OCI-LY1 (cell line): ENCODE data around the gene POLQ.

Source experiments
- H2AFZ ChIP-seq: fragments of 200-600 bp; sonication (generic), shearing (Covaris generic); 2 replicates; pipeline ENCODE4 v1.6.0; 2014; ENCODE audit warnings: antibody characterized with exemption, mild to moderate bottlenecking, low read length
- H3F3A ChIP-seq: fragments of 200-600 bp; sonication (generic), shearing (Covaris generic); 2 replicates; pipeline ENCODE4 v1.6.0; 2014; ENCODE audit warnings: mild to moderate bottlenecking, antibody characterized with exemption, low read length, moderate library complexity; ENCODE audit not compliant: insufficient read depth
- H3K27ac ChIP-seq: fragments of 200-600 bp; sonication (generic); 2 replicates; pipeline ENCODE4 v1.5.1; 2014; ENCODE audit warnings: low read length, mixed run types, mild to moderate bottlenecking, low read depth; ENCODE audit not compliant: poor library complexity, severe bottlenecking
- H3K27me3 ChIP-seq: fragments of 200-600 bp; sonication (generic); 2 replicates; pipeline ENCODE4 v1.6.0; 2014; ENCODE audit warnings: antibody characterized with exemption, mild to moderate bottlenecking, low read length, moderate library complexity; ENCODE audit not compliant: insufficient read depth
- H3K36me3 ChIP-seq: fragments of 200-600 bp; sonication (generic); 2 replicates; pipeline ENCODE4 v1.6.1; 2014; ENCODE audit warnings: mild to moderate bottlenecking, antibody characterized with exemption, low read length, moderate library complexity, mixed read lengths; ENCODE audit not compliant: insufficient read depth
- H3K4me1 ChIP-seq: fragments of 200-600 bp; sonication (generic); 2 replicates; pipeline ENCODE4 v1.5.1; 2014; ENCODE audit warnings: mild to moderate bottlenecking, low read length, moderate library complexity; ENCODE audit not compliant: insufficient read depth, severe bottlenecking
- H3K4me2 ChIP-seq: fragments of 200-600 bp; sonication (generic), shearing (Covaris generic); 2 replicates; pipeline ENCODE4 v1.6.1; 2014; ENCODE audit warnings: low read length
- H3K4me3 ChIP-seq: fragments of 200-600 bp; sonication (generic); 2 replicates; pipeline ENCODE4 v1.5.1; 2014; ENCODE audit warnings: low read length, low read depth, mild to moderate bottlenecking, mixed read lengths; ENCODE audit not compliant: poor library complexity, severe bottlenecking
- H3K79me2 ChIP-seq: fragments of 200-600 bp; shearing (Covaris generic); 2 replicates; pipeline ENCODE4 v1.6.1; 2016; ENCODE audit warnings: mixed run types, low read length, mixed read lengths; ENCODE audit not compliant: insufficient read depth
- H3K9ac ChIP-seq: fragments of 200-600 bp; sonication (generic), shearing (Covaris generic); 2 replicates; pipeline ENCODE4 v1.6.1; 2014; ENCODE audit warnings: mild to moderate bottlenecking, low read length, mixed read lengths
- H3K9me2 ChIP-seq: fragments of 200-600 bp; sonication (generic), shearing (Covaris generic); 2 replicates; pipeline ENCODE4 v1.6.1; 2014; ENCODE audit warnings: low read depth, mild to moderate bottlenecking, low read length, mixed read lengths
- H3K9me3 ChIP-seq: fragments of 200-600 bp; shearing (Covaris generic); 2 replicates; pipeline ENCODE4 v1.6.1; 2014; ENCODE audit warnings: low read length, mixed read lengths
- H4K20me1 ChIP-seq: fragments of 200-600 bp; sonication (generic), shearing (Covaris generic); 2 replicates; pipeline ENCODE4 v1.6.0; 2016; ENCODE audit warnings: mild to moderate bottlenecking, low read length; ENCODE audit not compliant: insufficient read depth
- EZH2 ChIP-seq: fragments of 200-600 bp; sonication (generic), shearing (Covaris generic); IDR thresholded peaks from 2 replicates; pipeline ENCODE4 v1.8.0; 2017; ENCODE audit warnings: borderline replicate concordance, mixed run types, mild to moderate bottlenecking, antibody characterized with exemption, low read length, moderate library complexity, mixed read lengths
- TF ChIP-seq, protein P1 (sequence below): fragments of 200-600 bp; sonication (generic), shearing (Covaris generic); IDR thresholded peaks from 2 replicates; pipeline ENCODE4 v1.5.1; 2017; ENCODE audit warnings: mild to moderate bottlenecking, antibody characterized with exemption, low read length, moderate library complexity, mixed read lengths

The POLQ gene

DNA sequence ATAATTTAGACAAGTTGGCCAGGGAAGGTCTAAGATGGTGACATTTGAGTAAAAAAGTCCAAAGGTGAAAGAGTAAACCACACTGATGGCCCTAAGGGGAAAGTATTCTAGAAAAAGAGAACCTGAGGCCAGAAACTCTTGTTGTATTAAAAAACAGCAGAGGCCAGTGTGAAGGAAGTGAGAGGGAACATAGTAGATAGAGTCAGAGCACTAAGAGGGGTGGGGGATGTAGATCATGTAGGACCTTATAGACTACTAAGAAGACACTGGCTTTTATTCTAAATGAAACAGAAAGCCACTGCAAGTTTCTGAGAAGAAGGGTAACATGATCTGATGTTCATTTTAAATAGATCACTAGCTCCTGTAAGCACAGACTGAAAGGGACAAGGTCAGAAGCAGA, 14.5 kb downstream of the POLQ start:
- H3K4me3 ChIP-seq = no peak overlapping the region
- no peak overlapping the region for H3K9ac ChIP-seq
- no peaks in the 10 kb centered on the region for H3K9me2 ChIP-seq
- no peaks in the 10 kb centered on the region for H3K9me3 ChIP-seq
- no peaks in the 10 kb centered on the region for H4K20me1 ChIP-seq
- H3F3A ChIP-seq = no peaks in the 10 kb centered on the region
- TF ChIP-seq EZH2 = no peak
- TF ChIP-seq, protein P1, sequence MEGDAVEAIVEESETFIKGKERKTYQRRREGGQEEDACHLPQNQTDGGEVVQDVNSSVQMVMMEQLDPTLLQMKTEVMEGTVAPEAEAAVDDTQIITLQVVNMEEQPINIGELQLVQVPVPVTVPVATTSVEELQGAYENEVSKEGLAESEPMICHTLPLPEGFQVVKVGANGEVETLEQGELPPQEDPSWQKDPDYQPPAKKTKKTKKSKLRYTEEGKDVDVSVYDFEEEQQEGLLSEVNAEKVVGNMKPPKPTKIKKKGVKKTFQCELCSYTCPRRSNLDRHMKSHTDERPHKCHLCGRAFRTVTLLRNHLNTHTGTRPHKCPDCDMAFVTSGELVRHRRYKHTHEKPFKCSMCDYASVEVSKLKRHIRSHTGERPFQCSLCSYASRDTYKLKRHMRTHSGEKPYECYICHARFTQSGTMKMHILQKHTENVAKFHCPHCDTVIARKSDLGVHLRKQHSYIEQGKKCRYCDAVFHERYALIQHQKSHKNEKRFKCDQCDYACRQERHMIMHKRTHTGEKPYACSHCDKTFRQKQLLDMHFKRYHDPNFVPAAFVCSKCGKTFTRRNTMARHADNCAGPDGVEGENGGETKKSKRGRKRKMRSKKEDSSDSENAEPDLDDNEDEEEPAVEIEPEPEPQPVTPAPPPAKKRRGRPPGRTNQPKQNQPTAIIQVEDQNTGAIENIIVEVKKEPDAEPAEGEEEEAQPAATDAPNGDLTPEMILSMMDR = no peak
- H3K27ac ChIP-seq = no peak overlapping the region
- H2AFZ ChIP-seq = no peak overlapping the region
- H3K27me3 ChIP-seq = no peaks in the 10 kb centered on the region
- H3K36me3 ChIP-seq = peaks cover 89% of the 10 kb centered on the region
- H3K4me2 ChIP-seq = no peak overlapping the region
- no peaks in the 10 kb centered on the region for H3K4me1 ChIP-seq
- no peaks in the 10 kb centered on the region for H3K79me2 ChIP-seq

DNA sequence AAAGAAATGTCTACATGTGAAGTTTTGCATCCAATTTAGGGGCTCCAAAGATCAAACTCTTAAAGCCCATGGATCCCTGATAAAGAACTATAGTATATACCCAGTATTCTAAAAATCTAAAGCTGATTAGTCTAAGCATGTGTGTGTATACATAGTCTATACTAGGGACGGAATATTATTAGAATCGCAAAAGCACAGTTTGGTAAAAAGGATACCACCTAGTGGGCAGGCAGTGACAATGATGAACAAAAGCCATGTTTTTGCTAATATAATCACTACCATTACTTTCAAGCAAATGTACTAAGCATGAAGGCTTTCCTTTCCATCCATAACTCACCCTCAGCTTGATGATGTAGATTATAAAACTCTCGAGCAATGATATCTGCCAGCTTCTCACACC, 16.5 kb downstream of the POLQ start:
- no peaks in the 10 kb centered on the region for H3K79me2 ChIP-seq
- peaks cover 89% of the 10 kb centered on the region for H3K36me3 ChIP-seq
- H3K27ac ChIP-seq = no peak overlapping the region
- no peaks in the 10 kb centered on the region for H3K9me3 ChIP-seq
- no peaks in the 10 kb centered on the region for H3K27me3 ChIP-seq
- no peaks in the 10 kb centered on the region for H3K4me1 ChIP-seq
- no peak overlapping the region for H3K4me3 ChIP-seq
- H3K9ac ChIP-seq = no peak overlapping the region
- H3K9me2 ChIP-seq = no peaks in the 10 kb centered on the region
- H2AFZ ChIP-seq = no peak overlapping the region
- H3K4me2 ChIP-seq = no peak overlapping the region
- H4K20me1 ChIP-seq = no peaks in the 10 kb centered on the region
- TF ChIP-seq EZH2 = no peak
- TF ChIP-seq, protein P1 = peak; percentile 58; the same call in 1 of the 2 replicates
- no peaks in the 10 kb centered on the region for H3F3A ChIP-seq

DNA sequence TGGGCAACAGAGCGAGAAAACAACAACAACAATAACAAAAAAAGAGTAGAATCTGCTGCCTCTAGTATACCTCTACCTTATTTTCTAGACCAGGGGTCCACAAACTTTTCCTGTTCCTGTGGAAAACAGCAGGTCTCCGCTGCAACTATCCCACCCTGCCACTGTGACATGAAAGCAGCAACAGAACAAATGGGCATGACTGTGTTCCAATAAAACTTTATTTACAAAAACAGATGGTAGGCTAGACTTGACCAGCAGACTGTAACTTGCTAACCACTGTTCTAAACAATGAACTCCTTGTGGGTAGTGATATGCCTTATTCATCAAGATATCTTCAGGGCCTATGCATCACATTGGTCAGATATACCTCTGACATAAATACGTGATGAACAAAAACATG, 25.3 kb downstream of the POLQ start:
- no peaks in the 10 kb centered on the region for H3F3A ChIP-seq
- no peak overlapping the region for H3K4me3 ChIP-seq
- H3K9ac ChIP-seq = no peak overlapping the region
- peaks cover 15% of the 10 kb centered on the region for H3K79me2 ChIP-seq
- no peaks in the 10 kb centered on the region for H3K4me1 ChIP-seq
- no peak overlapping the region for H3K4me2 ChIP-seq
- H3K9me2 ChIP-seq = no peaks in the 10 kb centered on the region
- no peak overlapping the region for H2AFZ ChIP-seq
- H3K9me3 ChIP-seq = peaks cover 12% of the 10 kb centered on the region
- peaks cover 87% of the 10 kb centered on the region for H3K36me3 ChIP-seq
- TF ChIP-seq, protein P1 = no peak
- TF ChIP-seq EZH2 = no peak
- no peaks in the 10 kb centered on the region for H3K27me3 ChIP-seq
- H4K20me1 ChIP-seq = no peaks in the 10 kb centered on the region
- H3K27ac ChIP-seq = no peak overlapping the region
